K562 (cell line): ENCODE measurements around the gene TMEM163. TPM values are rescaled to one million over a fixed set of nuclear protein-coding genes. Genes with fewer than 3 reads are reported as not detected.

Experiments used
- ATAC-seq: fragments of 200-7000 bp; cut with Tn5 transposase; 3 replicates; pipeline ENCODE4 v1.9.1; 2020; ENCODE audit warnings: moderate library complexity
- BruUV-seq: library from RNA; stranded (reverse); fragments of 400-500 nt; replicated peaks from 2 replicates; lab custom pipeline; 2021; lab: Mats Ljungman, UMichigan
- CTCF ChIA-PET: fragments of 300-600 bp; formaldehyde crosslinking; extraction: SDS; loops from one replicate; lab custom pipeline; 2021; ENCODE audit warnings: low intra/inter-chr PET ratio; lab: Yijun Ruan, JAX
- POLR2A ChIA-PET: fragments of 300-600, 350-650 bp; sonication (Branson Sonifier 250); formaldehyde crosslinking; extraction: SDS; loops from one replicate; lab custom pipeline; 2021; ENCODE audit warnings: antibody characterized with exemption, inconsistent platforms; lab: Yijun Ruan, JAX
- DNase-seq, 4 experiments: peaks; one replicate each; pipeline versions ENCODE4 v3.0.0 to v3.0.0-alpha.2; 2011 to 2018; ENCODE audit warnings: low spot score in 3 of 4, mixed read lengths in 3 of 4; ENCODE audit errors: extremely low read depth in 1 of 4
- FAIRE-seq: peaks from 2 replicates; lab custom pipeline; 2011; peaks lifted over from hg19 to GRCh38; lab: Jason Lieb, UNC
- H2AFZ ChIP-seq: 2 replicates; pipeline ENCODE4 v1.6.0; 2011; ENCODE audit warnings: low read depth, low read length, control low read depth, inconsistent platforms
- H3K27ac ChIP-seq: fragments of 200-600 bp; 3 replicates; pipeline ENCODE4 v1.8.0; 2011; ENCODE audit warnings: low read depth, mild to moderate bottlenecking, control low read depth, inconsistent platforms, low read length, moderate library complexity, mixed read lengths; ENCODE audit errors: extremely low read depth
- H3K27me3 ChIP-seq, 2 experiments: fragments of 300-600 bp in 1 of 2; 2 replicates in 1 of 2; 3 replicates in 1 of 2; pipeline versions ENCODE4 v1.6.0 to v1.8.0; 2011; ENCODE audit warnings: inconsistent platforms in 2 of 2, low read length in 2 of 2, mild to moderate bottlenecking in 1 of 2, mixed read lengths in 1 of 2, moderate library complexity in 1 of 2; ENCODE audit not compliant: control insufficient read depth in 2 of 2, insufficient read depth in 2 of 2
- H3K36me3 ChIP-seq: fragments of 300-600 bp; 3 replicates; pipeline ENCODE4 v1.8.0; 2011; ENCODE audit warnings: mild to moderate bottlenecking, low read length, inconsistent platforms; ENCODE audit not compliant: control insufficient read depth, insufficient read depth
- H3K4me1 ChIP-seq, 2 experiments: fragments of 200-600 bp in 1 of 2; replicated peaks in 1 of 2; 2 replicates in 1 of 2; 3 replicates in 1 of 2; pipeline versions ENCODE4 v1.5.1 to v1.8.0; 2011; ENCODE audit warnings: inconsistent platforms in 2 of 2, low read length in 2 of 2, mild to moderate bottlenecking in 1 of 2, mixed read lengths in 1 of 2, moderate library complexity in 1 of 2; ENCODE audit not compliant: control insufficient read depth in 2 of 2, insufficient read depth in 2 of 2
- H3K4me2 ChIP-seq: 2 replicates; pipeline ENCODE4 v1.6.1; 2011; ENCODE audit warnings: low read length, control low read depth, inconsistent platforms, mixed read lengths; ENCODE audit not compliant: insufficient read depth
- H3K4me3 ChIP-seq: fragments of 200-600 bp; sonication (generic), shearing (Covaris generic); 2 replicates; pipeline ENCODE4 v1.5.1; 2016; ENCODE audit warnings: control low read depth, inconsistent platforms
- H3K79me2 ChIP-seq: fragments of 200-600 bp; 3 replicates; pipeline ENCODE4 v1.8.0; 2011; ENCODE audit warnings: low read length, inconsistent platforms; ENCODE audit not compliant: control insufficient read depth, insufficient read depth
- H3K9ac ChIP-seq, 2 experiments: 2 replicates each; pipeline versions ENCODE4 v1.6.0 to v1.6.1; 2011; ENCODE audit warnings: low read depth in 2 of 2, low read length in 2 of 2, control low read depth in 1 of 2, inconsistent platforms in 1 of 2, mild to moderate bottlenecking in 1 of 2, mixed read lengths in 1 of 2; ENCODE audit not compliant: insufficient read depth in 1 of 2
- H3K9me1 ChIP-seq: one replicate; pipeline ENCODE4 v1.6.0; 2011; ENCODE audit warnings: inconsistent platforms, mild to moderate bottlenecking, low read length, moderate library complexity; ENCODE audit not compliant: control insufficient read depth, insufficient read depth
- H3K9me3 ChIP-seq: replicated peaks from 2 replicates; pipeline ENCODE4 v1.5.1; 2011; ENCODE audit warnings: low read depth, low read length, inconsistent platforms; ENCODE audit not compliant: control insufficient read depth, insufficient read depth
- H4K20me1 ChIP-seq: replicated peaks from 2 replicates; pipeline ENCODE4 v1.6.1; 2011; ENCODE audit warnings: low read length, inconsistent platforms, mixed read lengths; ENCODE audit not compliant: control insufficient read depth, insufficient read depth
- FOXK1 ChIP-seq: sonication (generic); formaldehyde crosslinking; IDR thresholded peaks from 2 replicates; pipeline ENCODE4 v1.8.0; 2022; ENCODE audit warnings: missing genetic modification reagents, mild to moderate bottlenecking, borderline replicate concordance
- GABPB2 ChIP-seq: fragments of 250-450 bp; sonication (Bioruptor Pico); conservative IDR thresholded peaks from 2 replicates; pipeline ENCODE4 v1.5.1; 2021; ENCODE audit warnings: mild to moderate bottlenecking
- HMG20A ChIP-seq: fragments of 450-650 bp; formaldehyde crosslinking; conservative IDR thresholded peaks from 2 replicates; pipeline ENCODE4 v1.4.0; 2020; ENCODE audit warnings: mild to moderate bottlenecking, mixed read lengths
- MEF2D ChIP-seq: conservative IDR thresholded peaks from 2 replicates; pipeline ENCODE4 v1.6.1; 2016; ENCODE audit warnings: low read depth, missing genetic modification characterization, missing compliant biosample characterization
- PTRF ChIP-seq: fragments of 450-650 bp; IDR thresholded peaks from 2 replicates; pipeline ENCODE4 v1.6.1; 2016; ENCODE audit warnings: mild to moderate bottlenecking, missing genetic modification characterization, missing compliant biosample characterization
- RFX5 ChIP-seq: IDR thresholded peaks from 2 replicates; pipeline ENCODE4 v1.6.1; 2011; ENCODE audit warnings: low read depth, mild to moderate bottlenecking, improper control_type of control experiment, low read length
- TAF9B ChIP-seq: fragments of 450-650 bp; IDR thresholded peaks from 2 replicates; pipeline ENCODE4 v1.6.1; 2018; ENCODE audit warnings: mild to moderate bottlenecking; ENCODE audit not compliant: partially characterized antibody
- ZNF212 ChIP-seq: fragments of 450-650 bp; formaldehyde crosslinking; IDR thresholded peaks from 2 replicates; pipeline ENCODE4 v1.4.0; 2020; ENCODE audit warnings: mild to moderate bottlenecking
- ZNF431 ChIP-seq: sonication (generic); formaldehyde crosslinking; IDR thresholded peaks from 2 replicates; pipeline ENCODE4 v1.8.0; 2022; ENCODE audit warnings: mild to moderate bottlenecking, missing genetic modification reagents
- ZNF717 ChIP-seq: fragments of 250-450 bp; sonication (Bioruptor Pico); IDR thresholded peaks from 2 replicates; pipeline ENCODE4 v1.5.0; 2021
- WGBS: fragments of 100-300 bp; shearing (Covaris generic); methylation state at CpG from one replicate; pipeline ENCODE4 v1.1.6; 2016; ENCODE audit warnings: low coverage, mixed read lengths; ENCODE audit not compliant: insufficient coverage; ENCODE audit errors: missing lambda C conversion rate; 5-methylcytosine and 5-hydroxymethylcytosine counted together
- in situ Hi-C: fragments of 300-500 bp; cut with MboI; formaldehyde crosslinking; loops from 4 replicates; pipeline ENCODE4 v1.15.0; 2018; ENCODE audit warnings: inconsistent platforms, mixed read lengths
- intact Hi-C: fragments of 100-400 bp; cut with micrococcal nuclease; formaldehyde crosslinking; loops from 2 replicates; pipeline ENCODE4 v1.14.2; 2022
- polyA plus RNA-seq, 8 experiments: library from polyadenylated mRNA; depleted of rRNA in 4 of 8; stranded (reverse) in 5 of 8; unstranded in 3 of 8; fragments of >200 nt; fragmentation: Nextera tagmentation in 2 of 8; fragmentation: Illumina TruSeq in 1 of 8; extraction: Ambion mirVana in 2 of 8; extraction: Trizol in 1 of 8; gene quantifications; 2 replicates each; pipeline versions ENCODE4 v1.2.1 to v1.2.3, GENCODE V29; 2011 to 2014; ENCODE audit warnings: inconsistent platforms in 1 of 8, missing spikeins in 1 of 8
- total RNA-seq, 7 experiments: library from RNA; depleted of rRNA in 6 of 7; stranded (reverse); fragments of >200 nt in 6 of 7; fragmentation: Illumina TruSeq in 2 of 7; extraction: Trizol in 2 of 7; gene quantifications; 2 replicates each; pipeline versions ENCODE4 v1.2.1 to v1.2.3, GENCODE V29; 2011 to 2021; ENCODE audit warnings: low replicate concordance in 1 of 7
- TF ChIP-seq, protein P1 (sequence below), 3 experiments: IDR thresholded peaks in 2 of 3; conservative IDR thresholded peaks in 1 of 3; 2 replicates each; pipeline ENCODE4 v1.5.1; 2011 to 2012; ENCODE audit warnings: low read length in 3 of 3, mild to moderate bottlenecking in 3 of 3, control low read depth in 2 of 3, improper control_type of control experiment in 1 of 3, inconsistent platforms in 1 of 3, low read depth in 1 of 3, mixed read lengths in 1 of 3, moderate library complexity in 1 of 3; ENCODE audit not compliant: insufficient read depth in 2 of 3
- TF ChIP-seq, protein P2 (sequence below): sonication (generic); formaldehyde crosslinking; IDR thresholded peaks from 2 replicates; pipeline ENCODE4 v1.8.0; 2022; ENCODE audit warnings: mild to moderate bottlenecking, missing genetic modification reagents
- TF ChIP-seq, protein P3 (sequence below): sonication (generic); formaldehyde crosslinking; IDR thresholded peaks from 2 replicates; pipeline ENCODE4 v1.8.1; 2022; ENCODE audit warnings: missing genetic modification reagents

The TMEM163 gene
- total and polyA plus RNA-seq, 9 of the 15 experiments (the other 6 are each of a cell fraction or from before 2014, with no cell fraction given), result 0.04 to 0.68 (median 0.16) TPM; not detected in 3

DNA sequence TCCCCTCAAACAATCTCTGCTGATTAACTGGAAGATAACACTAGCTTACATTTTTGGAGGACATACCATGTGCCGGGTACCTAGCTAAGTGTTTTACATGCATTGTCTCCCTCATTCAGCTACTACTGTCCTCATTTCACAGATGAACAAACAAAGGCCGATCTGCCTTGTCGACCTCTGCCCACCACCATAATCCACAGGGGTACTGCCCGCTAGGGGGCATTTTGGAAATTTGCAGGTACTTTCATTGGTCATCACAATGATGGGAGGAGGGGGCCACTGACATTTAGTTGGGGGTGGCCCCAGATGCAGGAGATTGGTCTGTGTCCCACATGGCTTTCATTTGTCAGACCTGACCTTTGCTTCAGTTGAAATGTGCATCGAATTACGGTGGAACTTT is 3.9 kb upstream of the TMEM163 start:
- Histone ChIP-seq H3K4me2 (no peak overlapping the region), H3K9me3 (no peaks in the 10 kb centered on the region), H3K4me3 (no peak overlapping the region), H3K27me3 (peaks cover 14 to 30% of the 10 kb centered on the region in 2 experiments), H3K9me1 (no peaks in the 10 kb centered on the region), H4K20me1 (no peaks in the 10 kb centered on the region), H3K4me1 (peaks cover 3 to 12% of the 10 kb centered on the region in 2 experiments; a peak in 4 of 5 replicates), H3K79me2 (no peaks in the 10 kb centered on the region), H3K9ac (no peak overlapping the region), H3K27ac (no peak overlapping the region), H2AFZ (no peak overlapping the region), H3K36me3 (no peaks in the 10 kb centered on the region)
- POLR2A ChIA-PET, result no interaction called here
- ATAC-seq (peak; percentile 68; the same call in 2 of the 3 replicates), DNase-seq (peak in 2 of 4 experiments; percentile 17 to 25), FAIRE-seq (no peak)
- CTCF ChIA-PET, result no interaction called here
- intact Hi-C loops, result no loop called here
- TF ChIP-seq GABPB2, result no peak
- TF ChIP-seq, protein P1, sequence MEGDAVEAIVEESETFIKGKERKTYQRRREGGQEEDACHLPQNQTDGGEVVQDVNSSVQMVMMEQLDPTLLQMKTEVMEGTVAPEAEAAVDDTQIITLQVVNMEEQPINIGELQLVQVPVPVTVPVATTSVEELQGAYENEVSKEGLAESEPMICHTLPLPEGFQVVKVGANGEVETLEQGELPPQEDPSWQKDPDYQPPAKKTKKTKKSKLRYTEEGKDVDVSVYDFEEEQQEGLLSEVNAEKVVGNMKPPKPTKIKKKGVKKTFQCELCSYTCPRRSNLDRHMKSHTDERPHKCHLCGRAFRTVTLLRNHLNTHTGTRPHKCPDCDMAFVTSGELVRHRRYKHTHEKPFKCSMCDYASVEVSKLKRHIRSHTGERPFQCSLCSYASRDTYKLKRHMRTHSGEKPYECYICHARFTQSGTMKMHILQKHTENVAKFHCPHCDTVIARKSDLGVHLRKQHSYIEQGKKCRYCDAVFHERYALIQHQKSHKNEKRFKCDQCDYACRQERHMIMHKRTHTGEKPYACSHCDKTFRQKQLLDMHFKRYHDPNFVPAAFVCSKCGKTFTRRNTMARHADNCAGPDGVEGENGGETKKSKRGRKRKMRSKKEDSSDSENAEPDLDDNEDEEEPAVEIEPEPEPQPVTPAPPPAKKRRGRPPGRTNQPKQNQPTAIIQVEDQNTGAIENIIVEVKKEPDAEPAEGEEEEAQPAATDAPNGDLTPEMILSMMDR (IDR thresholded peaks at IDR 0.05 in 2 of 3, conservative IDR thresholded peaks at IDR 0.05 in 1 of 3; ENCODE audit: insufficient read depth in 2 of 3, low read depth in 1 of 3, low read length in 3 of 3), result peak; percentile 1 to 56 (median 19); a peak in 3 of 6 replicates
- TF ChIP-seq PTRF (tag), result no peak
- WGBS, result 4% methylated on average over 6 of the region's 6 CpGs
- no TSS peak for BruUV-seq
- in situ Hi-C loops, result no loop called here

DNA sequence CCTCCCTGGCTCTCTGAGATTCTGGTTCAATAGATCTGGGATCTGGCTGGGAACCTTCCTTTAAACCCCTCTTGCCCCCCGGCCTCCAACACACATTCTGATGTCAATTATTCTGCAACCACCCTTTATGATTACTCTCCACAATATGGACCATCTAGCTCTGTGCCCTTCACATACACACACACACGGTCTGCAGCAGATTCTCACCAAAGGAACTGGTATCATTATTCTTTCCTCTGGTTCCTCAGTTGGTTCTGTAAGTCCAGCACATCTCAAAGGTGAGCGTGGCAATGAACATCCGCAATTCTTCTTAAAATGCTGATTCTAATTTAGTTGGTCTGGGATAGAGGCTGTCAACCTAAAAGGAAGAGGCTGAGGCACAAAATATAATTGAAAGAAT is 2.8 kb upstream of the TMEM163 start:
- Histone ChIP-seq H3K27me3 (peaks cover 16 to 35% of the 10 kb centered on the region in 2 experiments), H3K9me1 (no peaks in the 10 kb centered on the region), H4K20me1 (no peaks in the 10 kb centered on the region), H3K4me3 (no peak overlapping the region), H3K4me2 (no peak overlapping the region), H2AFZ (no peak overlapping the region), H3K9ac (no peak overlapping the region), H3K79me2 (no peaks in the 10 kb centered on the region), H3K4me1 (peaks cover 0 to 12% of the 10 kb centered on the region in 2 experiments; a peak in 3 of 5 replicates), H3K27ac (no peak overlapping the region), H3K9me3 (no peaks in the 10 kb centered on the region), H3K36me3 (no peaks in the 10 kb centered on the region)
- no peak for FAIRE-seq
- ChIA-PET CTCF (no interaction called here), POLR2A (no interaction called here)
- no peak for ATAC-seq
- no TSS peak for BruUV-seq
- intact Hi-C loops, result no loop called here
- in situ Hi-C loops, result no loop called here
- 0% methylated on average over 4 of the region's 4 CpGs for WGBS
- no peak for DNase-seq
- TF ChIP-seq, protein P2, sequence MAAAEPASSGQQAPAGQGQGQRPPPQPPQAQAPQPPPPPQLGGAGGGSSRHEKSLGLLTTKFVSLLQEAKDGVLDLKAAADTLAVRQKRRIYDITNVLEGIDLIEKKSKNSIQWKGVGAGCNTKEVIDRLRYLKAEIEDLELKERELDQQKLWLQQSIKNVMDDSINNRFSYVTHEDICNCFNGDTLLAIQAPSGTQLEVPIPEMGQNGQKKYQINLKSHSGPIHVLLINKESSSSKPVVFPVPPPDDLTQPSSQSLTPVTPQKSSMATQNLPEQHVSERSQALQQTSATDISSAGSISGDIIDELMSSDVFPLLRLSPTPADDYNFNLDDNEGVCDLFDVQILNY, result no peak
- TF ChIP-seq MEF2D (tag), result no peak
- TF ChIP-seq ZNF717 (CRISPR knock-in tag), result no peak
- TF ChIP-seq TAF9B, result no peak
- no peak for TF ChIP-seq ZNF212 (CRISPR knock-in tag)
- TF ChIP-seq RFX5, result no peak
- TF ChIP-seq HMG20A (CRISPR knock-in tag), result no peak
- no peak for TF ChIP-seq FOXK1 (CRISPR knock-in tag)
- TF ChIP-seq ZNF431 (CRISPR knock-in tag), result no peak
- TF ChIP-seq, protein P3, sequence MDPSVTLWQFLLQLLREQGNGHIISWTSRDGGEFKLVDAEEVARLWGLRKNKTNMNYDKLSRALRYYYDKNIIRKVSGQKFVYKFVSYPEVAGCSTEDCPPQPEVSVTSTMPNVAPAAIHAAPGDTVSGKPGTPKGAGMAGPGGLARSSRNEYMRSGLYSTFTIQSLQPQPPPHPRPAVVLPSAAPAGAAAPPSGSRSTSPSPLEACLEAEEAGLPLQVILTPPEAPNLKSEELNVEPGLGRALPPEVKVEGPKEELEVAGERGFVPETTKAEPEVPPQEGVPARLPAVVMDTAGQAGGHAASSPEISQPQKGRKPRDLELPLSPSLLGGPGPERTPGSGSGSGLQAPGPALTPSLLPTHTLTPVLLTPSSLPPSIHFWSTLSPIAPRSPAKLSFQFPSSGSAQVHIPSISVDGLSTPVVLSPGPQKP (CRISPR knock-in tag), result no peak
